Measurements from ENCODE around the gene TIAM2.

Gene TIAM2

GRCh38 chr6:155303361-155303870 is 308.3 kb downstream of the TIAM2 start:
- Histone ChIP-seq H3K27me3 (ENCODE audit: insufficient read depth, poor library complexity, severe bottlenecking) (no peaks in the 10 kb centered on the region), H3K27ac (replicated peaks) (no peak overlapping the region), H3K4me3 (replicated peaks; ENCODE audit: insufficient read depth, low read length) (no peak overlapping the region)
- DNase-seq (ENCODE audit: low read depth in 1 of 2, low spot score in 1 of 2), result no peak
- TF ChIP-seq CTCF (IDR thresholded peaks at IDR 0.05; ENCODE audit: insufficient read depth, low read length) (no peak), GABPA (IDR thresholded peaks at IDR 0.05; ENCODE audit: low read depth) (no peak), REST (IDR thresholded peaks at IDR 0.05; ENCODE audit: insufficient replicate concordance, low read depth) (no peak), SPI1 (IDR thresholded peaks at IDR 0.05; ENCODE audit: borderline replicate concordance, low read depth) (no peak), POLR2AphosphoS5 (IDR thresholded peaks at IDR 0.05; ENCODE audit: low read depth) (no peak)

GRCh38 chr6:155306958-155307357 is 311.8 kb downstream of the TIAM2 start:
- no peak overlapping the region for H3K27ac ChIP-seq (replicated peaks)
- TF ChIP-seq SPI1 (IDR thresholded peaks at IDR 0.05; ENCODE audit: borderline replicate concordance, low read depth) (no peak), POLR2AphosphoS5 (IDR thresholded peaks at IDR 0.05; ENCODE audit: low read depth) (no peak), CTCF (IDR thresholded peaks at IDR 0.05; ENCODE audit: insufficient read depth, low read length) (no peak), REST (IDR thresholded peaks at IDR 0.05; ENCODE audit: insufficient replicate concordance, low read depth) (no peak), GABPA (IDR thresholded peaks at IDR 0.05; ENCODE audit: low read depth) (no peak)
- DNase-seq (ENCODE audit: low read depth in 1 of 2, low spot score in 1 of 2), result no peak
- H3K27me3 ChIP-seq (ENCODE audit: insufficient read depth, poor library complexity, severe bottlenecking), result no peaks in the 10 kb centered on the region
- H3K4me3 ChIP-seq (replicated peaks; ENCODE audit: insufficient read depth, low read length), result no peak overlapping the region
